GM12864 (cell line): ENCODE measurements around the gene IL22RA1.

Source experiments
- DNase-seq: peaks from one replicate; pipeline ENCODE4 v3.0.0-alpha.2; 2011; ENCODE audit warnings: low read depth
- H3K4me3 ChIP-seq: 2 replicates; pipeline ENCODE4 v1.5.1; 2011; ENCODE audit warnings: mild to moderate bottlenecking, low read depth, low read length, control low read depth
- CTCF ChIP-seq: IDR thresholded peaks from 2 replicates; pipeline ENCODE4 v1.5.1; 2011; ENCODE audit warnings: low read depth, mild to moderate bottlenecking, moderate library complexity, low read length, control low read depth, inconsistent platforms; ENCODE audit errors: missing control alignments

The IL22RA1 gene

GRCh38 chr1:24149866-24150233 lies 6.9 kb upstream of the IL22RA1 start:
- no peak for TF ChIP-seq CTCF
- H3K4me3 ChIP-seq = no peak overlapping the region

GRCh38 chr1:24147816-24148215 lies 4.9 kb upstream of the IL22RA1 start:
- no peak for TF ChIP-seq CTCF
- no peak overlapping the region for H3K4me3 ChIP-seq
- no peak for DNase-seq

More at GRCh38 chr1:24149866-24150233, 6.9 kb upstream of the IL22RA1 start:
- no peak for DNase-seq

GRCh38 chr1:24147194-24147593 lies 4.3 kb upstream of the IL22RA1 start:
- H3K4me3 ChIP-seq = no peak overlapping the region
- no peak for DNase-seq
- no peak for TF ChIP-seq CTCF

GRCh38 chr1:24141311-24141997 lies 1.5 kb downstream of the IL22RA1 start:
- no peak for DNase-seq
- no peak overlapping the region for H3K4me3 ChIP-seq
- no peak for TF ChIP-seq CTCF

GRCh38 chr1:24140741-24141181 lies 2.2 kb downstream of the IL22RA1 start:
- H3K4me3 ChIP-seq = no peak overlapping the region
- DNase-seq = no peak
- TF ChIP-seq CTCF = no peak

GRCh38 chr1:24139841-24140425 lies 3.0 kb downstream of the IL22RA1 start:
- no peak for TF ChIP-seq CTCF
- no peak overlapping the region for H3K4me3 ChIP-seq
- DNase-seq = no peak

- DNase-seq = no peak
- TF ChIP-seq CTCF = no peak
- no peak overlapping the region for H3K4me3 ChIP-seq
Observed at GRCh38 chr1:24139222-24139489, 3.8 kb downstream of the IL22RA1 start.
